ENCODE measurements around the gene PARP6.

The PARP6 gene

GRCh38 chr15:72313881-72314280 is 41.5 kb upstream of the PARP6 start:
- TF ChIP-seq CTCF (IDR thresholded peaks at IDR 0.05; ENCODE audit: insufficient read depth, low read length, poor library complexity, severe bottlenecking) = no peak
- H3K4me3 ChIP-seq (replicated peaks; ENCODE audit: low read depth, low read length) = no peak overlapping the region
- H3K27me3 ChIP-seq (replicated peaks; ENCODE audit: control insufficient read depth, insufficient read depth, low read length) = no peaks in the 10 kb centered on the region
- no peak for DNase-seq (ENCODE audit: extremely low read depth, insufficient read length)
- no peaks in the 10 kb centered on the region for H3K36me3 ChIP-seq (ENCODE audit: control insufficient read depth, insufficient read depth, low read length)

GRCh38 chr15:72313448-72313840 is 41.1 kb upstream of the PARP6 start:
- Histone ChIP-seq H3K27me3 (replicated peaks; ENCODE audit: control insufficient read depth, insufficient read depth, low read length) (no peaks in the 10 kb centered on the region), H3K4me3 (replicated peaks; ENCODE audit: low read depth, low read length) (no peak overlapping the region), H3K36me3 (ENCODE audit: control insufficient read depth, insufficient read depth, low read length) (no peaks in the 10 kb centered on the region)
- TF ChIP-seq CTCF (IDR thresholded peaks at IDR 0.05; ENCODE audit: insufficient read depth, low read length, poor library complexity, severe bottlenecking) = no peak
- DNase-seq (ENCODE audit: extremely low read depth, insufficient read length) = no peak

- Histone ChIP-seq H3K27me3 (replicated peaks; ENCODE audit: control insufficient read depth, insufficient read depth, low read length) (no peaks in the 10 kb centered on the region), H3K36me3 (ENCODE audit: control insufficient read depth, insufficient read depth, low read length) (no peaks in the 10 kb centered on the region), H3K4me3 (replicated peaks; ENCODE audit: low read depth, low read length) (no peak overlapping the region)
- peak; percentile 87 for TF ChIP-seq CTCF (IDR thresholded peaks at IDR 0.05; ENCODE audit: insufficient read depth, low read length, poor library complexity, severe bottlenecking)
- peak; percentile 22 for DNase-seq (ENCODE audit: extremely low read depth, insufficient read length)
Measured at GRCh38 chr15:72312605-72313447, 40.5 kb upstream of the PARP6 start.

- H3K27me3 ChIP-seq (replicated peaks; ENCODE audit: control insufficient read depth, insufficient read depth, low read length) = no peaks in the 10 kb centered on the region
- no peak overlapping the region for H3K4me3 ChIP-seq (replicated peaks; ENCODE audit: low read depth, low read length)
- TF ChIP-seq CTCF (IDR thresholded peaks at IDR 0.05; ENCODE audit: insufficient read depth, low read length, poor library complexity, severe bottlenecking) = no peak
- no peak for DNase-seq (ENCODE audit: extremely low read depth, insufficient read length)
- no peaks in the 10 kb centered on the region for H3K36me3 ChIP-seq (ENCODE audit: control insufficient read depth, insufficient read depth, low read length)
Measured at GRCh38 chr15:72307026-72307425, 34.7 kb upstream of the PARP6 start.

GRCh38 chr15:72306211-72306785 is 33.9 kb upstream of the PARP6 start:
- H3K4me3 ChIP-seq (replicated peaks; ENCODE audit: low read depth, low read length) = no peak overlapping the region
- no peak for TF ChIP-seq CTCF (IDR thresholded peaks at IDR 0.05; ENCODE audit: insufficient read depth, low read length, poor library complexity, severe bottlenecking)
- DNase-seq (ENCODE audit: extremely low read depth, insufficient read length) = peak; percentile 9

More at GRCh38 chr15:72306211-72306785, 33.9 kb upstream of the PARP6 start:
- no peaks in the 10 kb centered on the region for H3K36me3 ChIP-seq (ENCODE audit: control insufficient read depth, insufficient read depth, low read length)
- H3K27me3 ChIP-seq (replicated peaks; ENCODE audit: control insufficient read depth, insufficient read depth, low read length) = no peaks in the 10 kb centered on the region
